OCI-LY3 (cell line): ENCODE data around the gene SSBP2.

Experiments
- CTCF ChIP-seq: fragments of 200-600, 300-600 bp; sonication (generic); IDR thresholded peaks from 2 replicates; pipeline ENCODE4 v1.5.1; 2014; ENCODE audit warnings: antibody characterized with exemption, low read length, low read depth
- EZH2phosphoT487 ChIP-seq: fragments of 200-600 bp; shearing (Covaris generic); IDR thresholded peaks from 2 replicates; pipeline ENCODE4 v1.6.1; 2018; ENCODE audit warnings: antibody characterized with exemption, mixed run types, low read depth

- TF ChIP-seq CTCF (no peak), EZH2phosphoT487 (no peak)
Measured at GRCh38 chr5:81371354-81371876, 379.5 kb downstream of the SSBP2 start.
